DND-41 (cell line): ENCODE data around the gene ARRDC2.

Source experiments
- CTCF ChIP-seq: IDR thresholded peaks from 2 replicates; pipeline ENCODE4 v1.5.1; 2012; ENCODE audit warnings: borderline replicate concordance, low read length, moderate library complexity, mild to moderate bottlenecking; ENCODE audit not compliant: poor library complexity, severe bottlenecking; ENCODE audit errors: extremely low read depth
- EZH2 ChIP-seq: IDR thresholded peaks from 3 replicates; pipeline ENCODE4 v1.6.1; 2012; ENCODE audit warnings: borderline replicate concordance, low read depth, mild to moderate bottlenecking, moderate library complexity, low read length, inconsistent platforms; ENCODE audit not compliant: severe bottlenecking

- no peak for TF ChIP-seq CTCF
- TF ChIP-seq EZH2: no peak
Measured at GRCh38 chr19:18001777-18002345, 6.1 kb upstream of the ARRDC2 start.
